HepG2 (cell line): ENCODE data around the gene ZNF48. TPM values are rescaled to one million over a fixed set of nuclear protein-coding genes. Genes with fewer than 3 reads are reported as not detected.

Experiments used
- CEBPZ ChIP-seq: IDR thresholded peaks from 2 replicates; pipeline ENCODE4 v1.6.1; 2012; ENCODE audit warnings: low read length, improper control_type of control experiment
- HNRNPLL ChIP-seq: fragments of 200-400 bp; formaldehyde crosslinking; IDR thresholded peaks from 2 replicates; pipeline ENCODE4 v1.6.1; 2017; ENCODE audit warnings: mild to moderate bottlenecking, low read depth, low read length; ENCODE audit not compliant: poor library complexity, severe bottlenecking
- KDM2A ChIP-seq: sonication (generic); formaldehyde crosslinking; IDR thresholded peaks from 2 replicates; pipeline ENCODE4 v1.4.0; 2020; ENCODE audit warnings: low read depth, missing genetic modification reagents, borderline replicate concordance
- MAZ ChIP-seq, 2 experiments: sonication (generic) in 1 of 2; formaldehyde crosslinking in 1 of 2; IDR thresholded peaks; 2 replicates each; pipeline versions ENCODE4 v1.5.0 to v1.6.1; 2012 to 2020; ENCODE audit warnings: low read depth in 2 of 2, mild to moderate bottlenecking in 2 of 2, borderline replicate concordance in 1 of 2, improper control_type of control experiment in 1 of 2, low read length in 1 of 2, missing genetic modification reagents in 1 of 2, moderate library complexity in 1 of 2
- MTERF4 ChIP-seq: sonication (generic); formaldehyde crosslinking; IDR thresholded peaks from 2 replicates; pipeline ENCODE4 v1.8.0; 2023; ENCODE audit warnings: mild to moderate bottlenecking, missing genetic modification reagents
- NR2F6 ChIP-seq, 2 experiments: IDR thresholded peaks; 2 replicates each; pipeline ENCODE4 v1.6.1; 2016; ENCODE audit warnings: antibody characterized with exemption in 1 of 2, mild to moderate bottlenecking in 1 of 2
- ZNF574 ChIP-seq: sonication (generic); formaldehyde crosslinking; IDR thresholded peaks from 2 replicates; pipeline ENCODE4 v1.4.0; 2020; ENCODE audit warnings: missing genetic modification reagents
- ZNF746 ChIP-seq: sonication (generic); formaldehyde crosslinking; IDR thresholded peaks from 2 replicates; pipeline ENCODE4 v1.8.0; 2022; ENCODE audit warnings: mild to moderate bottlenecking, missing genetic modification reagents
- ZNF879 ChIP-seq: sonication (generic); formaldehyde crosslinking; IDR thresholded peaks from 2 replicates; pipeline ENCODE4 v1.8.1; 2023; ENCODE audit warnings: missing genetic modification reagents
- polyA plus RNA-seq, 8 experiments: library from polyadenylated mRNA; depleted of rRNA in 3 of 8; stranded (reverse) in 7 of 8; unstranded in 1 of 8; fragments of >200 nt; fragmentation: Illumina TruSeq in 4 of 8; extraction: Trizol in 4 of 8; gene quantifications; 2 replicates each; pipeline versions ENCODE4 v1.2.1 to v1.2.3, GENCODE V29; 2011 to 2016; ENCODE audit warnings: low read depth in 4 of 8, missing spikeins in 1 of 8, mixed read lengths in 1 of 8; ENCODE audit not compliant: insufficient read depth in 1 of 8
- total RNA-seq, 5 experiments: library from RNA; depleted of rRNA; stranded (reverse); fragments of >200 nt; fragmentation: Illumina TruSeq; extraction: Trizol; gene quantifications; 2 replicates each; pipeline ENCODE4 v1.2.3, GENCODE V29; 2016; ENCODE audit warnings: low read depth in 1 of 5
- TF ChIP-seq, protein P1 (sequence below): sonication (generic); formaldehyde crosslinking; IDR thresholded peaks from 2 replicates; pipeline ENCODE4 v1.4.0; 2020; ENCODE audit warnings: missing genetic modification reagents, mild to moderate bottlenecking, borderline replicate concordance
- TF ChIP-seq, protein P2 (sequence below): sonication (generic); formaldehyde crosslinking; IDR thresholded peaks from 2 replicates; pipeline ENCODE4 v1.4.0; 2020; ENCODE audit warnings: missing genetic modification reagents
- TF ChIP-seq, protein P3 (sequence below): sonication (generic); formaldehyde crosslinking; IDR thresholded peaks from 2 replicates; pipeline ENCODE4 v1.4.0; 2020; ENCODE audit warnings: missing genetic modification reagents

The ZNF48 gene
- total and polyA plus RNA-seq, 2 of the 13 experiments (the other 11 are each of a cell fraction or from before 2014, with no cell fraction given), result 9.9 to 12.3 TPM

DNA sequence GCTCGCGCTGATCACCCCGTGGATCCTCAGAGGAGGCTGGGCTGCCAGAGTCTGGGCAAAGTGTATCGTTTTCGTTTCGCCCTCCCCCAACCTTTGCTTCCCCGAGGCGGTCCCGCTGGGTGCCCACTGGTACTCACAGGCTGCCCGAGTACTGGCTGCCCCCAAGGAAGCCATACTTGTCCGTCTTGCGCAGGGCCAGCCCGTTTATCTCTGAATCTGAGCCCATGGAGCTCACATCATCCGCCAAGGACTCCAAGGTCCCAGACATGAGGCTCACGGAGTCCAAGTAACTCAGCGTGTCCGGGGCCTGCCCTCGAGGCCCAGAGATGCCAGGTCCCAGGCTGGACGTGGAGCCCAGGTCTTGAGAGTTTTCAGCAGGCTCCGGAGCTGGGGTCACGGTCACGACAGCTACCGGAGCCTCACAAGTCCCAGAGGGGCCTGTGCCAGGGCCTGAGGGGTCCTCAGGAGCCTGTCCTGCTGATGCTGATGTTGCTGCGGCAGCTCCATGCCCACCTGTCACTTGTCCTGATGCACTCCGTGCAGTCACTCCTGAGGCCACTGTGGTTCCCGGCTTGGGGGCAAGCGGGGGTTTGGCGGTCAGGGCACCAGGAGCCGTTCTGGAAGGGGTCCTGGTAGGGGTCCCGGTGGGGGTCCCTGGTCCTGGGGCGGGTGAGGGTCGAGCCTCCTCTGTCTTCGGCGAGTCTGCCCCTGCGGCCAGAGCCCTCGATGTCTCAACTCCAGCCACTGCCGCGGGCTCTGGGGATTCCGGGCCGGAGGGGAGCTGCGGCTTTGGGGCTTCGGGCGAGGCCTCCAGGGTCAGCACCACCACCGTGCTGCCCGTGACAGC is 25.9 kb upstream of the ZNF48 start (continued):
- TF ChIP-seq MTERF4 (CRISPR knock-in tag), result no peak
- TF ChIP-seq MAZ (IDR thresholded peaks at IDR 0.05; ENCODE audit: borderline replicate concordance, low read depth, low read length), result no peak
- no peak for TF ChIP-seq MAZ (CRISPR knock-in tag; IDR thresholded peaks at IDR 0.05; ENCODE audit: low read depth)
- TF ChIP-seq, protein P1, sequence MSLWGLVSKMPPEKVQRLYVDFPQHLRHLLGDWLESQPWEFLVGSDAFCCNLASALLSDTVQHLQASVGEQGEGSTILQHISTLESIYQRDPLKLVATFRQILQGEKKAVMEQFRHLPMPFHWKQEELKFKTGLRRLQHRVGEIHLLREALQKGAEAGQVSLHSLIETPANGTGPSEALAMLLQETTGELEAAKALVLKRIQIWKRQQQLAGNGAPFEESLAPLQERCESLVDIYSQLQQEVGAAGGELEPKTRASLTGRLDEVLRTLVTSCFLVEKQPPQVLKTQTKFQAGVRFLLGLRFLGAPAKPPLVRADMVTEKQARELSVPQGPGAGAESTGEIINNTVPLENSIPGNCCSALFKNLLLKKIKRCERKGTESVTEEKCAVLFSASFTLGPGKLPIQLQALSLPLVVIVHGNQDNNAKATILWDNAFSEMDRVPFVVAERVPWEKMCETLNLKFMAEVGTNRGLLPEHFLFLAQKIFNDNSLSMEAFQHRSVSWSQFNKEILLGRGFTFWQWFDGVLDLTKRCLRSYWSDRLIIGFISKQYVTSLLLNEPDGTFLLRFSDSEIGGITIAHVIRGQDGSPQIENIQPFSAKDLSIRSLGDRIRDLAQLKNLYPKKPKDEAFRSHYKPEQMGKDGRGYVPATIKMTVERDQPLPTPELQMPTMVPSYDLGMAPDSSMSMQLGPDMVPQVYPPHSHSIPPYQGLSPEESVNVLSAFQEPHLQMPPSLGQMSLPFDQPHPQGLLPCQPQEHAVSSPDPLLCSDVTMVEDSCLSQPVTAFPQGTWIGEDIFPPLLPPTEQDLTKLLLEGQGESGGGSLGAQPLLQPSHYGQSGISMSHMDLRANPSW, result no peak
- no peak for TF ChIP-seq NR2F6 (IDR thresholded peaks at IDR 0.05)
- TF ChIP-seq NR2F6 (CRISPR knock-in tag; IDR thresholded peaks at IDR 0.05), result no peak
- TF ChIP-seq ZNF746, result no peak; the same call in 1 of the 2 replicates
- no peak for TF ChIP-seq ZNF574
- TF ChIP-seq, protein P2, sequence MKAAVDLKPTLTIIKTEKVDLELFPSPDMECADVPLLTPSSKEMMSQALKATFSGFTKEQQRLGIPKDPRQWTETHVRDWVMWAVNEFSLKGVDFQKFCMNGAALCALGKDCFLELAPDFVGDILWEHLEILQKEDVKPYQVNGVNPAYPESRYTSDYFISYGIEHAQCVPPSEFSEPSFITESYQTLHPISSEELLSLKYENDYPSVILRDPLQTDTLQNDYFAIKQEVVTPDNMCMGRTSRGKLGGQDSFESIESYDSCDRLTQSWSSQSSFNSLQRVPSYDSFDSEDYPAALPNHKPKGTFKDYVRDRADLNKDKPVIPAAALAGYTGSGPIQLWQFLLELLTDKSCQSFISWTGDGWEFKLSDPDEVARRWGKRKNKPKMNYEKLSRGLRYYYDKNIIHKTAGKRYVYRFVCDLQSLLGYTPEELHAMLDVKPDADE (CRISPR knock-in tag), result no peak
- no peak for TF ChIP-seq HNRNPLL
- no peak for TF ChIP-seq CEBPZ
- TF ChIP-seq KDM2A (CRISPR knock-in tag), result 0 out of 2 replicates have a peak, but pooled peaks have one; percentile 18
- TF ChIP-seq ZNF879 (CRISPR knock-in tag), result no peak
- TF ChIP-seq, protein P3, sequence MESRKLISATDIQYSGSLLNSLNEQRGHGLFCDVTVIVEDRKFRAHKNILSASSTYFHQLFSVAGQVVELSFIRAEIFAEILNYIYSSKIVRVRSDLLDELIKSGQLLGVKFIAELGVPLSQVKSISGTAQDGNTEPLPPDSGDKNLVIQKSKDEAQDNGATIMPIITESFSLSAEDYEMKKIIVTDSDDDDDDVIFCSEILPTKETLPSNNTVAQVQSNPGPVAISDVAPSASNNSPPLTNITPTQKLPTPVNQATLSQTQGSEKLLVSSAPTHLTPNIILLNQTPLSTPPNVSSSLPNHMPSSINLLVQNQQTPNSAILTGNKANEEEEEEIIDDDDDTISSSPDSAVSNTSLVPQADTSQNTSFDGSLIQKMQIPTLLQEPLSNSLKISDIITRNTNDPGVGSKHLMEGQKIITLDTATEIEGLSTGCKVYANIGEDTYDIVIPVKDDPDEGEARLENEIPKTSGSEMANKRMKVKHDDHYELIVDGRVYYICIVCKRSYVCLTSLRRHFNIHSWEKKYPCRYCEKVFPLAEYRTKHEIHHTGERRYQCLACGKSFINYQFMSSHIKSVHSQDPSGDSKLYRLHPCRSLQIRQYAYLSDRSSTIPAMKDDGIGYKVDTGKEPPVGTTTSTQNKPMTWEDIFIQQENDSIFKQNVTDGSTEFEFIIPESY (CRISPR knock-in tag), result no peak
